Ovary (tissue), 3 donors: Measurements from ENCODE around the gene C2orf92.

Experiments
- EP300 ChIP-seq: sonication (generic); formaldehyde crosslinking; IDR thresholded peaks from one replicate; pipeline ENCODE4 v1.6.1; 2017; ENCODE audit warnings: antibody characterized with exemption
- POLR2A ChIP-seq: fragments of 450-650 bp; IDR thresholded peaks from one replicate; pipeline ENCODE4 v1.6.1; 2017; ENCODE audit warnings: antibody characterized with exemption, mild to moderate bottlenecking, moderate library complexity
- TF ChIP-seq, protein P1 (sequence below), 3 donors: fragments of 450-650 bp in 2 of 3; fragments of 200-600 bp in 1 of 3; IDR thresholded peaks; one replicate each; pipeline versions ENCODE4 v1.5.1 to v1.8.0; 2016 to 2022; ENCODE audit warnings: antibody characterized with exemption in 3 of 3, mild to moderate bottlenecking in 1 of 3
- donor health status: DM: no; HTN: no; CAD: no.

DNA sequence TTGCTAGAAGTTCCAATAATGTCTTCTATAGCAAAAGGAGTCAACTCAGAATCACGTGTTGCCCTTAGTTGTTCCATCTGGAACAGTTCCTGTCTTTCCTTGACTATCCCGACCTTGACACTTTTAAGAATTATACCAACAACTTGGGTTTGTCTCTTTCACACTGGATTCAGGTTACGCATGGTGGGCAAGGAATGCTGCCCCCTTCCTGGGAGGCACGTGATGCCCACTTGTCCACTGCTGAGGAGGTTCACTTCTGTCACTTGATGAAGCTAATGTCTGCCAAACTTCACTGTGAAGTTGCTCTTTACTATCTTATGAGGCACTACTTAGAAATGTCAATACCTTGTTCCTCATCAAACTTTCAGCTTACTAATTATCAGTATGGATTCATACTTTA, 18.4 kb upstream of the C2orf92 start:
- TF ChIP-seq, protein P1, sequence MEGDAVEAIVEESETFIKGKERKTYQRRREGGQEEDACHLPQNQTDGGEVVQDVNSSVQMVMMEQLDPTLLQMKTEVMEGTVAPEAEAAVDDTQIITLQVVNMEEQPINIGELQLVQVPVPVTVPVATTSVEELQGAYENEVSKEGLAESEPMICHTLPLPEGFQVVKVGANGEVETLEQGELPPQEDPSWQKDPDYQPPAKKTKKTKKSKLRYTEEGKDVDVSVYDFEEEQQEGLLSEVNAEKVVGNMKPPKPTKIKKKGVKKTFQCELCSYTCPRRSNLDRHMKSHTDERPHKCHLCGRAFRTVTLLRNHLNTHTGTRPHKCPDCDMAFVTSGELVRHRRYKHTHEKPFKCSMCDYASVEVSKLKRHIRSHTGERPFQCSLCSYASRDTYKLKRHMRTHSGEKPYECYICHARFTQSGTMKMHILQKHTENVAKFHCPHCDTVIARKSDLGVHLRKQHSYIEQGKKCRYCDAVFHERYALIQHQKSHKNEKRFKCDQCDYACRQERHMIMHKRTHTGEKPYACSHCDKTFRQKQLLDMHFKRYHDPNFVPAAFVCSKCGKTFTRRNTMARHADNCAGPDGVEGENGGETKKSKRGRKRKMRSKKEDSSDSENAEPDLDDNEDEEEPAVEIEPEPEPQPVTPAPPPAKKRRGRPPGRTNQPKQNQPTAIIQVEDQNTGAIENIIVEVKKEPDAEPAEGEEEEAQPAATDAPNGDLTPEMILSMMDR (IDR thresholded peaks at IDR 0.05): no peak
- no peak for TF ChIP-seq POLR2A
- no peak for TF ChIP-seq EP300
